ENCODE results near the gene TMEM169.

DNA sequence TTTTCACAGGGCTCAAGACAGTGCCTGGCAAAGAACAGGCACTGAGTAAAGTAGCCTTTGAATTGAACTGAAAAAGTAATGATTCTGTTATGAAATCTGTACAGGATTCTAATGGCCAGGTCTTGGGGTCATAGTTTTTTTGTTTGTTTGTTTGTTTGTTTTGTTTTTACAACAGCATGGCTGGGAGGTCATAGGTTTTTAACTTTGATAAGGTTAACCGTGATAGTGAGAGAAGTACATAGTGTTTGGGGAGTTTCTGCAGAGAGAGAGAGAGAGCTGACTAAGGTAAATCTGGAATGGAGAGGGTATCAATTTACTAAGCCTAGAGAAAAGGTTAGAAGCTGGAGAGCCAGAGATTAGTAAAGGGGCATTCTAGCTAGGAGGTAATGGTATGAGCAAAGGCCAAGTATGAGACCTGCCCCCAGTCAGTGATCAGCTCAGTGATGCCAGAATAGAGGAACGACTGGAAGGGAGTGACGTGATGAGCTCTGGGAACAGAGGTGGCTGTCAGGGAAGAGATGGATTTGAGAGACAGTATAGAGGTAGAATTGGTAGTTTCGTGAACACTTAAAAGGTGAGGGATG lies 53.3 kb downstream of the TMEM169 start:
- TF ChIP-seq CTCF (IDR thresholded peaks at IDR 0.05; ENCODE audit: low read length): no peak
- no peak for TF ChIP-seq EZH2 (IDR thresholded peaks at IDR 0.05; ENCODE audit: borderline replicate concordance, low read length)
